MM.1S (cell line): Measurements from ENCODE around the gene UBE2G2.

Experiments
- DNase-seq: peaks from one replicate; pipeline ENCODE4 v3.0.0-alpha.2; 2015
- H2AFZ ChIP-seq: fragments of 300-600 bp; sonication (generic); 2 replicates; pipeline ENCODE4 v1.6.0; 2016; ENCODE audit warnings: antibody characterized with exemption, low read length
- H3F3A ChIP-seq: fragments of 300-600 bp; sonication (generic); 2 replicates; pipeline ENCODE4 v1.6.1; 2016; ENCODE audit warnings: mild to moderate bottlenecking, antibody characterized with exemption, low read length, moderate library complexity, mixed read lengths; ENCODE audit not compliant: insufficient read depth
- H3K27ac ChIP-seq: fragments of 300-600 bp; sonication (generic); 2 replicates; pipeline ENCODE4 v1.5.1; 2016; ENCODE audit warnings: mild to moderate bottlenecking, low read length
- H3K27me3 ChIP-seq: fragments of 300-600 bp; sonication (generic); replicated peaks from 2 replicates; pipeline ENCODE4 v1.6.0; 2016; ENCODE audit warnings: low read length; ENCODE audit not compliant: insufficient read depth
- H3K36me3 ChIP-seq: fragments of 300-600 bp; sonication (generic); replicated peaks from 2 replicates; pipeline ENCODE4 v1.6.1; 2016; ENCODE audit warnings: mild to moderate bottlenecking, low read length, mixed read lengths; ENCODE audit not compliant: insufficient read depth
- H3K4me1 ChIP-seq: fragments of 300-600 bp; sonication (generic); 2 replicates; pipeline ENCODE4 v1.6.1; 2016; ENCODE audit warnings: low read length, mixed read lengths
- H3K4me2 ChIP-seq: fragments of 300-600 bp; sonication (generic); 2 replicates; pipeline ENCODE4 v1.6.0; 2016; ENCODE audit warnings: low read depth, low read length
- H3K4me3 ChIP-seq: fragments of 300-600 bp; sonication (generic); 2 replicates; pipeline ENCODE4 v1.5.1; 2016; ENCODE audit warnings: low read length, mixed read lengths
- H3K79me2 ChIP-seq: fragments of 300-600 bp; sonication (generic); 2 replicates; pipeline ENCODE4 v1.6.1; 2016; ENCODE audit warnings: mixed run types, low read length, mixed read lengths
- H3K9ac ChIP-seq: fragments of 300-600 bp; sonication (generic); 2 replicates; pipeline ENCODE4 v1.6.1; 2016; ENCODE audit warnings: low read length, mixed read lengths
- H3K9me2 ChIP-seq: fragments of 300-600 bp; sonication (generic); replicated peaks from 2 replicates; pipeline ENCODE4 v1.6.1; 2016; ENCODE audit warnings: mild to moderate bottlenecking, low read length, mixed read lengths; ENCODE audit not compliant: insufficient read depth
- H3K9me3 ChIP-seq: fragments of 300-600 bp; sonication (generic); replicated peaks from 2 replicates; pipeline ENCODE4 v1.6.1; 2016; ENCODE audit warnings: mild to moderate bottlenecking, low read length, mixed read lengths; ENCODE audit not compliant: insufficient read depth
- H4K20me1 ChIP-seq: fragments of 300-600 bp; sonication (generic); 2 replicates; pipeline ENCODE4 v1.6.1; 2016; ENCODE audit warnings: mild to moderate bottlenecking, low read length, moderate library complexity, mixed read lengths; ENCODE audit not compliant: insufficient read depth
- EZH2 ChIP-seq: fragments of 300-600 bp; sonication (generic); optimal IDR thresholded peaks from 2 replicates; pipeline ENCODE3; 2017; ENCODE audit warnings: low read depth, mild to moderate bottlenecking, antibody characterized with exemption, low read length, mixed read lengths
- EZH2phosphoT487 ChIP-seq: fragments of 300-600 bp; sonication (generic); IDR thresholded peaks from 2 replicates; pipeline ENCODE4 v1.6.1; 2018; ENCODE audit warnings: antibody characterized with exemption, low read length
- TF ChIP-seq, protein P1 (sequence below): fragments of 300-600 bp; sonication (generic); IDR thresholded peaks from 2 replicates; pipeline ENCODE4 v1.5.1; 2016; ENCODE audit warnings: antibody characterized with exemption, low read length, mixed read lengths

The UBE2G2 gene

DNA sequence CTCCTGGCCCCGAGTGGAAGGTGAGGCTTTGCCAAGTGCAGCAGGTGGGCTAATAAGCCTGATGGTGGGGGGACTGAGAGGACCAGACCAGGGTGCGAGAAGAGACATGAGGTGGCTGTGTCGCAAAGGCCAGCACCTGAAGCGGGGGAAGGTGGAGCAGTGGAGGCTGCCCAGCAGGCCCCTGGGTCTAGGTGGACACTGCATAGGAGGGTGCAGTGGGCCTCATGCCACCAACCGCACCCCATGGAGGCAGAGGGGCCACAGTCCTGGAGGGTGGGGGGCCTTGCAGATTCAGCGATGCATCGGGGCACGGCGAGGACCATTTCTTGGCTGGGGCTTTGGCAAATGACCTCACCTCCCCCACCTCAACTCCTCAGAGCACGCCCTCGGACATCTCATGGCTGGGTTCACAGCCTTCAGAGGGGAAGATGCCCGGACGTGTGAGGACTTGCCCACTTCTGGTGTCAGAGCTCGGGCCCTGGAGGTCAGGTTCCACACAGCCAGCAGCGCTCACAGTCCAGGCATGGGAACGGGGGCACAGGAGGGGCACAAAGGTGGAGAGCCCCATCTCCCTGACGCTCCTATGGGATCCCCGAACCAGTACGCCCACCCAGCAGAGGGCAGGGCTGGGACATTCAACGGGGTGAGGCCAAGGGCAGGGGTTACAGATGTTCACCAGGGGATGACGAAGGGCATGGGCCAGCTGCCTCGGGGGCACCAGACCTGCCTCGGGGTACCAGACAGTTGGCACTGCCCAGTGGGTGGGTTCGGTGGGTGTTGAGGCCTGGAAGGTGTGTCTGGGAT, 35.4 kb downstream of the UBE2G2 start:
- Histone ChIP-seq H3K27ac (no peak overlapping the region), H4K20me1 (no peaks in the 10 kb centered on the region), H3K27me3 (peaks cover 18% of the 10 kb centered on the region; the same call in 1 of the 2 replicates), H3K9me3 (no peaks in the 10 kb centered on the region), H3K4me3 (no peak overlapping the region), H3K4me2 (peak overlapping the region; percentile 31; the same call in 1 of the 2 replicates), H3K79me2 (no peaks in the 10 kb centered on the region), H3F3A (no peaks in the 10 kb centered on the region), H3K9ac (no peak overlapping the region), H3K4me1 (no peaks in the 10 kb centered on the region; the same call in 1 of the 2 replicates), H3K36me3 (peaks cover 7% of the 10 kb centered on the region; the same call in 1 of the 2 replicates), H2AFZ (no peak overlapping the region), H3K9me2 (no peaks in the 10 kb centered on the region)
- no peak for DNase-seq
- TF ChIP-seq, protein P1, sequence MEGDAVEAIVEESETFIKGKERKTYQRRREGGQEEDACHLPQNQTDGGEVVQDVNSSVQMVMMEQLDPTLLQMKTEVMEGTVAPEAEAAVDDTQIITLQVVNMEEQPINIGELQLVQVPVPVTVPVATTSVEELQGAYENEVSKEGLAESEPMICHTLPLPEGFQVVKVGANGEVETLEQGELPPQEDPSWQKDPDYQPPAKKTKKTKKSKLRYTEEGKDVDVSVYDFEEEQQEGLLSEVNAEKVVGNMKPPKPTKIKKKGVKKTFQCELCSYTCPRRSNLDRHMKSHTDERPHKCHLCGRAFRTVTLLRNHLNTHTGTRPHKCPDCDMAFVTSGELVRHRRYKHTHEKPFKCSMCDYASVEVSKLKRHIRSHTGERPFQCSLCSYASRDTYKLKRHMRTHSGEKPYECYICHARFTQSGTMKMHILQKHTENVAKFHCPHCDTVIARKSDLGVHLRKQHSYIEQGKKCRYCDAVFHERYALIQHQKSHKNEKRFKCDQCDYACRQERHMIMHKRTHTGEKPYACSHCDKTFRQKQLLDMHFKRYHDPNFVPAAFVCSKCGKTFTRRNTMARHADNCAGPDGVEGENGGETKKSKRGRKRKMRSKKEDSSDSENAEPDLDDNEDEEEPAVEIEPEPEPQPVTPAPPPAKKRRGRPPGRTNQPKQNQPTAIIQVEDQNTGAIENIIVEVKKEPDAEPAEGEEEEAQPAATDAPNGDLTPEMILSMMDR: no peak

DNA sequence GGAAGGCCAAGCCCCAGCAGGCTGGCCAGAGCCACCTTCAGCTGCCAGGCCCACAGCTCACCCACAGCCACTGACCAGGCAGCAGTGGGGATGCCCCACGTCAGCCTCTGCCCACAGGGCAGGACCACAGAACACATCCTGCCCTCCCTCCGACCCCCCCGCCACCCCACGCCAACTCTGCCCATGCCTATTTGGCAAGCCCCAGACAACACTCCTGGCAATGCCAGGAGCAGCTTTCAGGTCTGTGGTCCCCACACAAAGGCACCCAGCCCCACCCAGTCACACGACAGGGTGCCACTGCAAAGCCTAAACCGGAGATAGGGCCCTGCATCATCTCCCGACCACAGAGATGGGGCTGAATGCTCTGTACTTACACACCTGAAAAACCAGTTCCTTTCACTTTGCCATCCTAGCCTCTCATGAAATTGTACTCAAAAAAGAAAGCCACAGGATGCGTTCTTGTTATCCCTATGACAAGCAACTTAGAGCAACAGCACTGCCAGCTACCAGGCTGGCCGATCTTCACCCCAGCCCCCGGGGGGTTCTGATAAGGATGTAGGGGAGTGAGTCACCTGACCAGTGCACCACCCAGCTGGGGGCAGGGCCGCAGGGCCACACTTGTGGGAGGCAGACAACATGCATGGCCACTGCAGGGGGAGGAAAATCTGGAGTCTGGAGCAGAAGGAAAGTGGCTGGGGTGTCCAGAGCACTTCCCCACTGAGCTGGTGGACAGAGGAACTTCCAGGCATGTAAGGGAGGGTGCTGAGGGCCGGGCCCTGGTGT, 36.2 kb downstream of the UBE2G2 start:
- H3F3A ChIP-seq: no peaks in the 10 kb centered on the region
- H2AFZ ChIP-seq: no peak overlapping the region
- no peak overlapping the region for H3K27ac ChIP-seq
- H3K9ac ChIP-seq: no peak overlapping the region
- peak; percentile 72 for DNase-seq
- H3K4me2 ChIP-seq: peak overlapping the region; percentile 31; the same call in 1 of the 2 replicates
- H3K4me3 ChIP-seq: no peak overlapping the region
- H3K9me3 ChIP-seq: no peaks in the 10 kb centered on the region
- no peaks in the 10 kb centered on the region; the same call in 1 of the 2 replicates for H3K4me1 ChIP-seq
- H4K20me1 ChIP-seq: no peaks in the 10 kb centered on the region
- H3K27me3 ChIP-seq: peaks cover 26% of the 10 kb centered on the region
- no peaks in the 10 kb centered on the region for H3K9me2 ChIP-seq
- TF ChIP-seq, protein P1: no peak
- no peak for TF ChIP-seq EZH2
- H3K79me2 ChIP-seq: no peaks in the 10 kb centered on the region
- no peaks in the 10 kb centered on the region for H3K36me3 ChIP-seq

DNA sequence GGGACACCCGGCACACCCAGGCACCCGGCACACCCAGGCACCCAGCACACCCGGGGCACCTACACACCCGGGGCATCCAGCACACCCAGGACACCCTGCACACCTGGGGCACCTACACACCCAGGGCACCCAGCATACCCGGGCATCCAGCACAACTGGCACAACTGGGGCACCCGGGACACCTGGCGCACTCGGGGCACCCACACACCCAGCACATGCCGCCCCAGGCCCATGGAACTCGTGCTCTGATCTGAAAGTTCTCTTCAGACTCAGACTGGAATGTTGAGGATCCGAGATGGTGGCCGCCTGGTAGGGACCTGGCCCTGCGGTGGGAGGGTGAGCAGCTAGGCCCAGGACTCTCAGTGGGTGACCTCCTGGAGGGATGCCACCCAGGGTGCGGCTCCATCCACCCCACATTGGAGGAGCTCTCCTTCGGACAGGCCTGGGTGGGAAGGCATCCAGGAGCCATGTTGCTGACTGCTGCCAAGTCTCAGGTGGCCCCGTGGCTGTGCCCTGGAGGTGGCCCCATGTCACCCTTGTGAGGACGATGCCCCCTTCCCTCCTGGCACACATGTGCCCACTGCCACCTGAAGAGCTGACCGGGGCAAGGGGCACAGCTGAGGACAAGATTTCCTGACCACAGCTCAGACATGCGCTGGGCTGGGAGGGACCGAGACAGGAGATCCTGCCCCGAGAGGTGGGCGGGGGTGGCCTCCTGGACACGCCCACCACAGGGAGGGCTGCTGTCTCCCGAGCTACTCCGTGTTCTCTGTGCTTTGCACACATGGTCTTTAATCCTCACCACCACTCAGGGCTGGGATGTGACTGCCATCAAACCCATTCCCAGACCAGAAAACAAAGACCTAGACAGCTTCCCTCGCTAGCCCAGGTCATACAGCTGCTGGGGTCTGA, 37.0 kb downstream of the UBE2G2 start:
- no peak overlapping the region for H3K4me3 ChIP-seq
- H3K9ac ChIP-seq: no peak overlapping the region
- peak overlapping the region; percentile 31; the same call in 1 of the 2 replicates for H3K4me2 ChIP-seq
- no peak overlapping the region for H2AFZ ChIP-seq
- H3K9me2 ChIP-seq: no peaks in the 10 kb centered on the region
- no peak for DNase-seq
- no peak for TF ChIP-seq EZH2phosphoT487
- TF ChIP-seq, protein P1: no peak
- no peak for TF ChIP-seq EZH2
- peaks cover 34% of the 10 kb centered on the region for H3K27me3 ChIP-seq
- no peaks in the 10 kb centered on the region for H3K36me3 ChIP-seq
- H3F3A ChIP-seq: no peaks in the 10 kb centered on the region
- no peaks in the 10 kb centered on the region for H3K9me3 ChIP-seq
- H3K27ac ChIP-seq: no peak overlapping the region
- H4K20me1 ChIP-seq: no peaks in the 10 kb centered on the region
- H3K79me2 ChIP-seq: no peaks in the 10 kb centered on the region
- no peaks in the 10 kb centered on the region; the same call in 1 of the 2 replicates for H3K4me1 ChIP-seq
